Stromal cell of bone marrow (primary cell): ENCODE measurements around the gene MMP8.
"Not testable (repeated sequence)": the region's sequence is repeated elsewhere in the genome, so short reads cannot be mapped to it uniquely, and the experiment has no call there.

ENCODE experiments used
- DNase-seq: peaks from one replicate; pipeline ENCODE4 v3.0.0-alpha.2; 2012; ENCODE audit warnings: low read depth

Gene MMP8, protein sequence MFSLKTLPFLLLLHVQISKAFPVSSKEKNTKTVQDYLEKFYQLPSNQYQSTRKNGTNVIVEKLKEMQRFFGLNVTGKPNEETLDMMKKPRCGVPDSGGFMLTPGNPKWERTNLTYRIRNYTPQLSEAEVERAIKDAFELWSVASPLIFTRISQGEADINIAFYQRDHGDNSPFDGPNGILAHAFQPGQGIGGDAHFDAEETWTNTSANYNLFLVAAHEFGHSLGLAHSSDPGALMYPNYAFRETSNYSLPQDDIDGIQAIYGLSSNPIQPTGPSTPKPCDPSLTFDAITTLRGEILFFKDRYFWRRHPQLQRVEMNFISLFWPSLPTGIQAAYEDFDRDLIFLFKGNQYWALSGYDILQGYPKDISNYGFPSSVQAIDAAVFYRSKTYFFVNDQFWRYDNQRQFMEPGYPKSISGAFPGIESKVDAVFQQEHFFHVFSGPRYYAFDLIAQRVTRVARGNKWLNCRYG

DNA sequence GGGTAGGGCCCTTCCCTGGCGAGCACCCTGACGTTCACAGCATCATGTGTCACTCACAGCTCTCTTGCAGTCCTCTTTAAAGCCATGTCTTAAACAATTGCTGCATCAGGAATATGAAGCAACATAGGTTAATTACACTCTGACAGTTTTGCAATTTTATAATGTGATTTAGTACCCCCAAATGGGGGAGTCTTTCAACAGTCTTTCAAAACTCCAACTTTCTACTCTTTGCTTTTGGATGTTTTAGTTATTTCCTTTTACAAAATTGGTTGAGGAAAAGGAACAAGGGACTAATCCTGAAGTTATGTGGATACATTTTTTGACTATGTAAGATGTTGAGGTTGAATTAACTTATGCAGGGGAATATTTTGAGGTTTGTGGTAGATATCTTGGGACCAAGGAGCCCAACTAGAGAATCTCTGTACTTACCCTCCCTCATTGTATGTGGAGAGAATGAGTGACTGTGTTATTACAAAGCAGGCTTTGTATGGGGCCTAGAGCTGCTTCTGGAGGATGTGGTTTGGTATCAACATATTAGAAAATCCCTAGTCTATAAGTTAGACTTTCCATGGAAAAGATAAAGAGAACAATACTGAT, at the start of gene MMP8:
TSS of gene MMP8 (minus strand) at position 51 of the 597 bp plus-strand sequence. CDS start 99 bp downstream, outside the sequence.
- DNase-seq: no peak

DNA sequence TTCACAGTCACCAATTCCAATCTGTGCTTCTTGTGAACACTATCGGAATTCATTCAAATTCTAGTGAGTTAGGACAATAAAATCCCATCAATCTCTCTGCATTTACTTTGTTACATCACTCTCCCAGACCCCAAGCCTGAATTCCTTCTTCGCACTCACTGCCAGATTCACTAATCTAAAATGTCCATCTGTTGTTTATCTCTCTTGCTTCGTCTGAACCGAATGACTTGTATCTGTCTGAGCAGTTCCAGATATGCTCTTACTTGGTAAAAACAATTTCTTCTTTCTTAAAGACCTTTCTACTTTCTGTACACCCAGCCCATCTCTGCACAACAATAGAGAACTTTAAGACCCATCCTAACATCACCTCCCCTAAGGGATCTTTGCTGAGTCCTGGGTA, 48.6 kb upstream of the MMP8 start:
- no peak for DNase-seq

DNA sequence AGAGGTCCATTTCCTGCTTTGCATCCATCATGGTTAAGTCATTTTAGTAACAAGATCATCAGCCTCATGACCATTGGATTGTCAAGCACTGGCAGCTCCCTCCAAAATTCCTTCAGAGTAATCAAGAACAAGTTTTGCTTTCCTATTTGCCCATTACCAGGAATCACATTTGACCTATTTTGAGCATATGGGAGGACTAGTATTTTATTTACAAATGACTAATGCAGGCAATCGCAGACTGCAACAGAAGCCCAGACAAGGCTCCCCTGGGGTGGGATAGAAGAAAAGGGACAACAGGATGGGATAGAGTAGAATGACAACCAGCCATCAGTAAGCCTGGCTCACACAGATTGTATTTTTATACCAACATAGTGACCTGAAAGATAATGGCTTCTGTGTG, 46.6 kb upstream of the MMP8 start:
- no peak for DNase-seq

DNA sequence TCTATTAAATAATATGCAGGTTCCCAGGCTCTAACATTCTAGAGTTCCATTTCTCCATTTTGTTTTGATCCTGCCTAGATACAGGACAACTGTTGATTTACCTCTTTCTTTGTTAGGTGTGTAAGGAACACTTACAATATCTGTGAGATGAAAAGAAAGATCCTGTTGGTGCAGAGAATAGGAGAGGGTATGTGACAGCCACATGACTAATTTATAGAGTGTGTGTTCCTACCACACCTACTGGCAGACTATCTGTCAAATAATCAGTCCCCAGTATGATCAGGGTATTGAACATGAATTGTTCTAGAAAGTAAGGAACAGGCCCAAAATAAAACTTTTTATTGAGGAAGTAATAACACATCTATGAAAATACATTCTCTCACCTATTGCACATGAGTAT, 45.4 kb upstream of the MMP8 start:
- no peak for DNase-seq

DNA sequence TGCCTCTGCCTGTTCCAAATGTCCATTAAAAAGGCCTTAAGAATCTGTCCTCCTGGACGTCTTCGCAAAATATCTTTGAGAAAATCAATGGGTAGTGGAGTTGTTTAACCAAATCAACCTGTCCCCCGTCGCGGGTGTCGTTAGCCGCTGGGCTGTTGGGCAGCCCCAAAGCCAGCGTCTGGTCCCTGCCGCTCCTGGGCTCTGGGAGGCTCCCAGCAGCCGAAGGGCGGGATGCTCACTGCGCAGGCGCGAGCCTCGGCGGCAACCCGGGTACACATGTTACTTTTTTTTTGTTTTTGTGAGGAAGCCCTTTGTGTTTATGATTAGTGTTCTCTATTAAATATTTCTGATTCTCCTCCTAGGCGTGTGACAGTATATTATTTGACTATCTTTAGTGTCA, 43.0 kb upstream of the MMP8 start:
- DNase-seq: no peak

DNA sequence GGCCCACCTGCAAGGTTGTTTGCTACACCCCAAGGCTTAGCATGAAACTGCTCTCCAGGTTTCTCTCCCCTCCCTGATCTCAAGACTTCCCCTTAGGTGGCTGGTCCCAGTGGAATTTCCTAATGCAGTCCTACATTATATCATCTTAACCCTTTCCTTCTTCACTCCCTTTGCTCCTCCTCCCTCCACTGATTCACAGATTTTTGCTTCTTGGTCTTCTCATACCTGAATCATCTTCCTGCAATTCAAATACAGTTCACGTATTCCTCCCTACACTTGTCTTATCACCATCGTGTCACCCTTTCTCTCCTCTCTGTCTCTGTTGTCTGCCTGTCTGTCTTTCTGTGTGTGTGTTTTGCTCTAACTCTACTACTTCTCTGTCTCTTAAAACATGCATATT, 38.7 kb upstream of the MMP8 start:
- no peak for DNase-seq

DNA sequence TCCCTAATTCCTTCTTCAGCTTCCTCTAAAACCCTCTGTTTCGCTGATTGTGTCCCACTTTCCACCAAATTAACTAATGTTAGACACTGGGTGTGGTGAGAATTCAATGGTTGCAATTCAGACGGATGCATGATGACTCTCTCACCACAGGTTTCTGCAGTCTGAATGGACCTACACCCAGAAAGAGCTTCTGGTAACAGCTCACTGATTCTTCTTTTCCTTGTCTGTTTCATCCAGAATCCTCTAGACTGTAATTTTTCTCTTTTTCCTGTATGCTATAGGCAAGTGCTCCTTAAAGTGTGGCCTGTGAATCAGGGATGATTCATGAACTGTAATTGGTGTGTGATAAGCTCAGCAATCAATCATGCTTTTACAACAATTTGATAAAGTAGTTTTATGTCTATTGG, 37.6 kb upstream of the MMP8 start:
- peak; percentile 14 for DNase-seq

DNA sequence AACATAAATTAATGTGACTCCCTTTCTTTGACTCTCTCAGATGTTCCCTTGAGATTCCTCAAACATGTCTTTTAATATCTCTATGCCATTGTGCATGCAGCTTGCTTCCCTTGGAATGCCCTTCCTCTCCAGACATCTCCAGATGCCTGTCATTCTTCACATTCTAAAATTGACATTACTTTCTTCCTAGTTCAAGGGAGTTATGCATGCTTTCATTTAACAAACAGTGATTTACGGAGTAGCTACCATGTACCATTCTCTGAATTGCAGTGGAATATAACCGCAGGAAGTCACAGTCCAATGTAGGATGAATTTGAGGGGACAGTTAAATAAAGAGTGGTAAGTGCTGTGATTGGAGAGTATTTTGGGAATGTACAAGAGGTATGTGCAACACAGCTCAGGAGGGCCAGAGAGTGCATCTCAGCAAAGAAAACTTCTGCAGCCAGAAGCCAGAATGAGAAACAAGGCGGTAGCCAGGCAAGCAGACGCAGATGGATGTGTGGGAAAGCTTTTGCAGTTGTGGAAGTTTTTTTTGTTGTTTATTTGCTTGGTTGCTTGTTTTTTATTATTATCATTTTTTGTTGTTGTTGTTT, 37.0 kb upstream of the MMP8 start:
- no peak for DNase-seq

DNA sequence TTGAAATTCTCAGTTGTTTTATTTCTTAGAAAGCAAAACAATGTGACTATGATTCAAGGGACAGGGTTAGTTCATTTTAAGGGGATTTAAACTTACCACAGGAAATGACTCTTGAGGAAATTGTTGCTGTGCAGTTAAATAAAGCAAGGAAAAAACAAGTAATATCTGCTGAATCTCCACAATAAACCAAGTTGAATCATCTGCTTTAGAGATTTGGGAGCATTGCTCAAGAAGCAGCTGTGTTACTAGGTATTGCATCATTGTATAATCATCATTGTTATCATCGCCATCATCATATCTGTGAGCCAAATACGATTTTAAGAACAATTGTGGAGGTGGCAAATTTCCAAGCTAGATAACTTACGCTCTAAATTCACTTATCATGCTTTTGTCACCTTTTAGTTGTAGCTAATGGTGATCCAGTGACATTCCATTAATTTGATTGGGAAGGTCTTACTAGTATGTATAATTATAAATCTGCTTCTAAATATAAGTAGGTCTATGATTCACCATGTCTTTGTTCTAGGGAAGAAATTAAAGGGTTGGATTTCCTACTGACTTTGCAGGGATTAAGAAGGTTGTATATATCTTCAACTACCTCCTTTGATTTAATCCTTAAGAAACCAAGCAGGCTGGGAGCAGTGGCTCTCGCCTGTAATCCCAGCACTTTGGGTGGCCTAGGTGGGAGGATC, 35.7 kb upstream of the MMP8 start:
- DNase-seq: peak; percentile 94

DNA sequence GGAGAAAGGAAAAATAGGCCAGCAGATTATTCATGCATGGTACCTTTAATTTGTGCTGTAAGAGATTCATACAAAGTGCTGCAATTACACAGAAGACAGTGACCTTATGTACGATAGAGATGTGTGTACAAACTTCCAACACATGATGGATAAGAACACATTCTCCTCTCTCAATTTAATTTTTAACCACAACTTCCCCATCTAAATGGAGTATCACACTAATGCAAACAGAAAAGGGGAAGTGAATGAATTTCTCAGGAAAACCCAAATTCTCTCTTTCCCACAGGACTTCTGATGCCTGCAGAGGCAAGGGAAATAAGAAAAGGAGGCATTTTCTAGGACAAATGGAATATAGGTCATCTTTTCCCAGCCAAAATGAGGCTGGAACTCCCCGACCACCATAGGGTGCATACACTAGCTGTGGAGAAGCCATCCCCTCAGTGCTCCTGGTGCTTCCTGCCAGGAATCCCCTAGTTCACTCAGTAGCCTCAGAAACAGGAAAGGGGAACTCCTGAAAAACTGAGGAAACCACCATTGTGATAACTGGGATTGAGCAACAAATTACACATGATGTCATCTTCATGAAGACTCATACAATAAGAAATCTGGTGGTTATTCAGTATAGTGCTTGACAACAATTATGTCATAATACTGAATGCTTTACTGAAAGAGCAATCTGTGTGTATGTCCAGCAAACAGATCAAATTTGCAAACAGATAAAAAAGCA, 33.2 kb upstream of the MMP8 start:
- DNase-seq: peak; percentile 39

DNA sequence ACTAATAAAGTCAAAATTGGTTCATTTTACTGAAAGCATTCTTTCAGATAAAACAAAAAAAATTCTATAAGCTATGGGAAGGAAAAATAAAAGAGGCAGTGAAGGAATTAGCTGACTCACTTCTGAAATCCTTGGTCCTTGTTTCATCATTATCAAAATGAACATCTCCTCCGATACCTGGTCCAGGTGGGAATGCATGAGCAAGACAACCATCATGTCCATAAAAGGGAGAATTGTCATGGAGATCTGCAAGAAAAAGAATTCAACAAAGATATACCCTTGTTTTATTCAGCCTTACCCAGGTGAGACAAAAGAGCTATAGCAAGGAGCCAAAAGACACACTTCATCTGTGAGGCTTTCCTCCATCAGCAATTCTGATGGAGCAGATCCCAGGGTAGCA, 28.5 kb upstream of the MMP8 start:
- no peak for DNase-seq

DNA sequence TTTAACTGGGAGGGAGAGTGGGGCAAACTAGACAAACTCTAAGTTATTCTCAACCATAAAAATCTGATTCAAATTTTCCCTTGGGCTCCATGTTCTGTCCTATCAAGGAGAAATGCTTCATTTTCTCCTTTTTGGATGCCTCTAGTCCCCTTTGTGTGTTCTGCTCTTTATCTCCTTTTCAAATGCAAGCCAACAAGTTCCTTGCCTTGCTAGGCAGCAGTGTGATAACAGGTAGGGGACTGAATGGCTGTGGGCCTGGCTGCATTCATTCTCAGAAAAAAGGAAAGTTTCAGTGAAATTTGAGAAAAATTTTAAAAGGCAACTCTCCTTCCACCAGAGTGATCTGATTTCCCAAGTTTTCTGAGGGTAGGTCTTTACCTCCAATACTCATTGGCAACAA, 26.9 kb upstream of the MMP8 start:
- no peak for DNase-seq

DNA sequence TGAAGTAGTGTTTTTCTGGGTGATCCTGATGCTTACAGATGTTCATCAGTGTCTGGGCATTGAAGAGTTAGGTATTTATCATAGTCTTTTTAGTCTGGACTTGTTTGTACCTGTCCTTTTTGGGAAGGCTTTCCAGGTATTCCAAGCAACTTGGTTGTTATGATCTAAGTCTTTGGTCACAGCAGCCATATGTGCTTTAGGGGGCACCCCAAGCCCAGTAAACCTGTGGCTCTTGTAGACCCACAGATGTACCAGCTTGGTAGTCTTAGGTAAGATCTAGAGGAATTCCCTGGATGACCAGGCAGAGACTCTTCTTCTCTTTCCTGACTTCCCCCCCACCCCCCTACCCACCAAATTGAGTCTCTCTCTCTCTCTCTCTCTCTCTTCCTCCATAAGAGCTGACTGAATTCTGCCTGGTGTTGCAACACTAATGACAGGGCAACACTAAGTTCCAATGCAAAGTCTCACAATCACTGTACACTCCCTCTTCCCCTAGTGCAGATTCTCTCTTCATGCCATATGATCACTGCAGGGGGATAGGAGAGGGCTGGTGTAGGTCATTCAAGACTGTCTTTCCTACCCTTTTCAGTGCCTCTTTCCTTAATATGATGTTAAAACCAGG, 24.5 kb upstream of the MMP8 start:
- DNase-seq: no peak

DNA sequence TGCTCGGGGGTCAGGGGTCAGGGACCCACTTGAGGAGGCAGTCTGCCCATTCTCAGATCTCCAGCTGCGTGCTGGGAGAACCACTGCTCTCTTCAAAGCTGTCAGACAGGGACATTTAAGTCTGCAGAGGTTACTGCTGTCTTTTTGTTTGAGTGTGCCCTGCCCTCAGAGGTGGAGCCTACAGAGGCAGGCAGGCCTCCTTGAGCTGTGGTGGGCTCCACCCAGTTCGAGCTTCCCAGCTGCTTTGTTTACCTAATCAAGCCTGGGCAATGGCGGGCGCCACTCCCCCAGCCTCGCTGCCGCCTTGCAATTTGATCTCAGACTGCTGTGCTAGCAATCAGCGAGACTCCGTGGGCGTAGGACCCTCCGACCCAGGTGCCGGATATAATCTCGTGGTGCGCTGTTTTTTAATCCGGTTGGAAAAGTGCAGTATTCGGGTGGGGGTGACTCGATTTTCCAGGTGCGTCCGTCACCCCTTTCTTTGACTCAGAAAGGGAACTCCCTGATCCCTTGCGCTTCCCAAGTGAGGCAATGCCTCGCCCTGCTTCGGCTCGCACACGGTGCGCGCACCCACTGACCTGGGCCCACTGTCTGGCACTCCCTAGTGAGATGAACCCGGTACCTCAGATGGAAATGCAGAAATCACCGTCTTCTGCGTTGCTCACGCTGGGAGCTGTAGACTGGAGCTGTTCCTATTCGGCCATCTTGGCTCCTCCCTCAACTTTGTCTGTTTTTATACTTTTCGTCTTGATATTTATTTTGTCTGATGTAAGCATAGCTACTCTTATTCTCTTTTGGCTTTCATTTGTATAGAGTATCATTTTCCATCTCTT, 22.2 kb upstream of the MMP8 start:
- not testable (repeated sequence) for DNase-seq

DNA sequence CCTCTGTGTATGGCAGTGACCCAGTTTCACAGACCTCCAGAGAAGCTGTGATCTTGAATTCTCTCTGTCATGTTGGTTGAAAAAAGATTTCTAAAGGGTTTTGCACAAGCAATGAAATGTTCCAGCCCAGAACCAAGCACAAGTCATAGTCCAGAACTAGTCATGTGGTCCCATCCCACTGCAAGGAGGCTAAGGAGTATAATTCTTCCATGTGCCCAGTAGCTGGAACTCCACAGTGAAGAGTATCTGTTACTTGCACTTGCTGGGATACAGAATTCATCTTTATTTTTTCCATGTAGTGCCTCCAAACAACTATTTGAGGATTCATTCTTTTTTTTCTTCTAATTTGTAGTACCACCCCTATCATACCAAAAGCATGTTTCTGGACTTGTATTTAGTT, 9.9 kb upstream of the MMP8 start:
- DNase-seq: no peak

DNA sequence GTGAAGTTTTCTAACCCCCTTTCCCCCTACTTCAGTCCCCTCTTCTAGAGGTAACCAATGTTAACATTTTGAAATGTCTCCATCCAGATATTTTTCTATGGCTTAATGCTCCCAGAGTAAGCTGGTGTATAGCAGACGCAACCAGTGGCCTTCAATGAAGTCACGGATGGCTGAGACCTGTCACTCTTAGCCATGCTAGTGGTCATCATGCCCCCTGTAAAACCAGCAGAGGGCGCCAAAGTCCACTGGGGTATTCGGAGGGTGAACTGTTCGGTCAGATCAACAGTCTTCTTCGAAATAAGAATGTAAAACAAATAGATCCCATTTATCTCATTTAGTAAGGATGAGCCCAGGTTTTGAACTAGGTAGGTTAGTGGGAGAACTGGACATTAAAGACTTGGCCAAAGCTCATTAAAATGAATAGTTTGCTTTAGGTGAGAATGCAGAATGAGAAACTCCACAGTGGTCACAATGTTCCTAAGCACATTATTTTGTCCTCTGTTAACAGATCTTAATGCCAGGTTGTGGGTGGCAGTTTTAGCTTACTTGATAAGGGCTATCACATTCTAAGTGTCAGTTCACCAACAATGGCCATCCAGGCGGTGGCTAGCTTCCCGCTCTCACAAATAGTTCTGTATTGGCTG, 8.6 kb upstream of the MMP8 start:
- peak; percentile 23 for DNase-seq

DNA sequence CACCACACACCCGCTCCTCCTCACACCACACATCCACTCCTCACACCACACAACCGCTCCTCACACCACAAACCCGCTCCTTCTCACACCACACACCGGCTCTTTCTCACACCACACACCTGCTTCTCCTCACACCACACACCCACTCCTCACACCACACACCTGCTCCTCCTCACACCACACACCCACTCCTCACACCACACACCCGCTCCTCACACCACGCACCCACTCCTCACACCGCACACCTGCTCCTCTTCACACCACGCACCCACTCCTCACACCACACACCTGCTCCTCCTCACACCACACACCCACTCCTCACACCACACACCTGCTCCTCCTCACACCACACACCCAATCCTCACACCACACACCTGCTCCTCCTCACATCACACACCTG, 6.2 kb upstream of the MMP8 start:
- not testable (repeated sequence) for DNase-seq

DNA sequence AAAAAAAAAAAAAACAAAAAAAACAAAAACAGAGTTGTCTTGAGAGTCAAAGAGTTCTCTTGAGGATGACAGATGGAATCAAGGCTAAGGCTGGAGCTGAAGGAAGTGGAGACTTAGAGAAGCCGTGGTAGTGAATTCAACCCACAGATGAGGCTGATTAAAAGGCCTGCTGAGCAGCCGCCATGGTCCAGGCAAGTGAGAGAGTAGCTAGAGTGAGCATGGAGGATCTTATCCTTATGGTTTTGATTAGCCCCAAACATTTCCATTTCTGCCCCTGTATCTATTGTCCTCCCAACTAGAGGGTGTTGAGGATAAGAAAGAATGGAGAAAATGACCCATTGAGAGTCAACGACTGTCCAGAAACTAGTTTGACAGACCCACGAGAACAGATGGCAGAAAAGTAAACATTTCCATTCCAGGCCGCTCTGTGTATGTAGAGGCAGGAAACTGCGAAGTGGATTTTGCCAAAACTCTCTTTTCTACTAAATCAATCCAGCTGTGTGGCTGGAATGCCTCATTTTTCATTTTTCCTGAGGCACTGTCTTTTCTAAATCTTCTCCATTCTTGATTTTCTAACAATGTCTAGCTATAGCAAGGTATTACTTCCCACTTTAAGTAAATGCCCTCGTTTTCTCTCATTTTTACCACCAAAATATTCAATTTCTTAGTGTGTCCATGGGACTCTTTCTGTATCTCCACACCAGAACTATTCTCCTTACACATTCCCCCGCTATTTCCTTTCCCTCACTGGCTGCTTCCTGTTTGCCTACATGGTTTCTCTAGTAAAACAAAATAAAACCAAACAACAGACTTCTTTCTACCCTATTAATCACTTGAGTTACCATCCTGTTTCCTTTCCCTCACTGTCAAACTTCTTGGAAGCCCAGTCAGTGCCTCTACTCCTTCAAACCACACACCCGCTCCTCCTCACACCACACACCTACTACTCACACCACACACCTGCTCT, 5.4 kb upstream of the MMP8 start:
- DNase-seq: no peak

DNA sequence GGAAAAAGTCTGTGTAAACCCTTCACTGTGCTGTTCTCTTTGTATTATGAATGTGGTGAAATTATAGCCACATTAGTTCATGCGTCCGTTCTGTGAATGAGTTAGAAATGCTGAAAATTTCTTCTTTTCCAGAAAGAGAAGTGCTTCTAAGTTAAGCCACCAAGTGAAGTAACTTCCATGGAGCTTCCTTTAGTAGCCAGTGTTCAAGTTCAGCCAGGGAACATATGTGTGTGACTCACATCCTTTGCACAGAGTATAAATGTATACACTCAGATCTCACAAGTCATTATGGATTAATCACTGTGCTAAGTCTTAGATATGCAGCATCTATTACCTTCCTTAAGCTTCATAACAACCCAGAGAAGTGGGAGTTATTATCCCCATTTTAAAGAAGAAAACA, 3.1 kb upstream of the MMP8 start:
- no peak for DNase-seq
